ENCODE measurements around the gene KRTAP17-1. TPM values are rescaled to one million over a fixed set of nuclear protein-coding genes. Genes with fewer than 3 reads are reported as not detected.

The KRTAP17-1 gene
- total RNA-seq, 1 experiment from 2014 or later = not detected

- TF ChIP-seq ATF6 (CRISPR knock-in tag; IDR thresholded peaks at IDR 0.05) (no peak), RELA (CRISPR knock-in tag; IDR thresholded peaks at IDR 0.05; ENCODE audit: borderline replicate concordance) (no peak), JAZF1 (CRISPR knock-in tag; IDR thresholded peaks at IDR 0.05) (no peak), NFATC4 (CRISPR knock-in tag; IDR thresholded peaks at IDR 0.05) (no peak), NR1H2 (CRISPR knock-in tag; IDR thresholded peaks at IDR 0.05) (no peak), USF2 (CRISPR knock-in tag; IDR thresholded peaks at IDR 0.05) (no peak), E2F4 (CRISPR knock-in tag; IDR thresholded peaks at IDR 0.05; ENCODE audit: borderline replicate concordance, low read depth) (no peak), ATF2 (CRISPR knock-in tag; IDR thresholded peaks at IDR 0.05; ENCODE audit: borderline replicate concordance, low read depth) (no peak), ATF3 (CRISPR knock-in tag; conservative IDR thresholded peaks at IDR 0.05) (no peak), ZNF532 (CRISPR knock-in tag; IDR thresholded peaks at IDR 0.05; ENCODE audit: borderline replicate concordance) (no peak), GTF2I (CRISPR knock-in tag; conservative IDR thresholded peaks at IDR 0.05) (no peak)
- ChIA-PET CTCF (no interaction called here), POLR2A (no interaction called here)
- no peak overlapping the region for H3K4me3 Mint-ChIP-seq
- peaks cover 7% of the 10 kb centered on the region; the same call in 1 of the 2 replicates for H3K4me1 Mint-ChIP-seq
- H3K27ac Mint-ChIP-seq = no peak overlapping the region
- H3K27me3 Mint-ChIP-seq (ENCODE audit: low read depth) = no peaks in the 10 kb centered on the region; the same call in 1 of the 2 replicates
- H3K9me3 Mint-ChIP-seq = peaks cover 6% of the 10 kb centered on the region; the same call in 1 of the 2 replicates
- ATAC-seq = no peak
- DNase-seq (ENCODE audit: low spot score) = no peak
- no peaks in the 10 kb centered on the region for H3K36me3 Mint-ChIP-seq
Measured at GRCh38 chr17:41296846-41297245, 18.7 kb downstream of the KRTAP17-1 start.

- ChIA-PET POLR2A (no interaction called here), CTCF (no interaction called here)
- H3K4me3 Mint-ChIP-seq = no peak overlapping the region
- ATAC-seq (no peak), DNase-seq (ENCODE audit: low spot score) (no peak)
- H3K27ac Mint-ChIP-seq = no peak overlapping the region
- H3K9me3 Mint-ChIP-seq = no peaks in the 10 kb centered on the region
- no peaks in the 10 kb centered on the region for H3K36me3 Mint-ChIP-seq
- H3K4me1 Mint-ChIP-seq = peaks cover 4% of the 10 kb centered on the region; the same call in 1 of the 2 replicates
- H3K27me3 Mint-ChIP-seq (ENCODE audit: low read depth) = no peaks in the 10 kb centered on the region; the same call in 1 of the 2 replicates
- TF ChIP-seq MYBL2 (CRISPR knock-in tag; IDR thresholded peaks at IDR 0.05) (no peak), ZNF425 (CRISPR knock-in tag; conservative IDR thresholded peaks at IDR 0.05) (no peak), HMGXB4 (CRISPR knock-in tag; IDR thresholded peaks at IDR 0.05) (no peak), ATF2 (CRISPR knock-in tag; IDR thresholded peaks at IDR 0.05; ENCODE audit: borderline replicate concordance, low read depth) (no peak), ZNF423 (CRISPR knock-in tag; IDR thresholded peaks at IDR 0.05) (no peak)
Measured at GRCh38 chr17:41294016-41294415, 21.5 kb downstream of the KRTAP17-1 start.
